ENCODE results near the gene PRIMPOL. TPM values are rescaled to one million over a fixed set of nuclear protein-coding genes. Genes with fewer than 3 reads are reported as not detected.
"Not testable (repeated sequence)": the region's sequence is repeated elsewhere in the genome, so short reads cannot be mapped to it uniquely, and the experiment has no call there.

The PRIMPOL gene
- total and polyA plus RNA-seq, 2 experiments from 2014 or later = 18.5 to 30.1 TPM

GRCh38 chr4:184624972-184625554 lies 24.5 kb upstream of the PRIMPOL start:
- Histone ChIP-seq H3K27ac (no peak overlapping the region), H3K36me3 (peaks cover 14% of the 10 kb centered on the region), H3K4me1 (ENCODE audit: low read depth) (no peaks in the 10 kb centered on the region), H3K4me3 (no peak overlapping the region), H3K27me3 (no peaks in the 10 kb centered on the region), H3K9me3 (ENCODE audit: low read depth) (no peaks in the 10 kb centered on the region)
- DNase-seq (ENCODE audit: low read depth in 1 of 2, low spot score in 1 of 2) = no peak
- TF ChIP-seq CTCF (IDR thresholded peaks at IDR 0.05; ENCODE audit: low read depth, low read length) = no peak

GRCh38 chr4:184625783-184626596 lies 23.5 kb upstream of the PRIMPOL start:
- H3K9me3 ChIP-seq (ENCODE audit: low read depth); H3K4me3 ChIP-seq; H3K27me3 ChIP-seq; H3K27ac ChIP-seq; H3K4me1 ChIP-seq (ENCODE audit: low read depth); DNase-seq (ENCODE audit: low read depth in 1 of 2, low spot score in 1 of 2): not testable (repeated sequence)
- peaks cover 23% of the 10 kb centered on the region for H3K36me3 ChIP-seq

GRCh38 chr4:184628103-184628502 lies 21.4 kb upstream of the PRIMPOL start:
- no peak for DNase-seq (ENCODE audit: low read depth in 1 of 2, low spot score in 1 of 2)
- H3K4me1 ChIP-seq (ENCODE audit: low read depth) = no peaks in the 10 kb centered on the region
- no peak overlapping the region for H3K27ac ChIP-seq
- H3K36me3 ChIP-seq = peaks cover 36% of the 10 kb centered on the region
- H3K27me3 ChIP-seq = no peaks in the 10 kb centered on the region
- H3K9me3 ChIP-seq (ENCODE audit: low read depth) = no peaks in the 10 kb centered on the region
- H3K4me3 ChIP-seq = no peak overlapping the region
- TF ChIP-seq CTCF (IDR thresholded peaks at IDR 0.05; ENCODE audit: low read depth, low read length) = no peak

- TF ChIP-seq CTCF (IDR thresholded peaks at IDR 0.05; ENCODE audit: low read depth, low read length) = no peak
- peaks cover 52% of the 10 kb centered on the region for H3K36me3 ChIP-seq
- no peak for DNase-seq (ENCODE audit: low read depth in 1 of 2, low spot score in 1 of 2)
- no peak overlapping the region for H3K4me3 ChIP-seq
- H3K4me1 ChIP-seq (ENCODE audit: low read depth) = no peaks in the 10 kb centered on the region
- no peaks in the 10 kb centered on the region for H3K9me3 ChIP-seq (ENCODE audit: low read depth)
- H3K27ac ChIP-seq = no peak overlapping the region
- no peaks in the 10 kb centered on the region for H3K27me3 ChIP-seq
These were observed 16.7 kb upstream of the PRIMPOL start for GRCh38 chr4:184632842-184633241.

GRCh38 chr4:184635381-184635780 lies 14.2 kb upstream of the PRIMPOL start:
- no peak overlapping the region for H3K4me3 ChIP-seq
- no peaks in the 10 kb centered on the region for H3K27me3 ChIP-seq
- no peak for TF ChIP-seq CTCF (IDR thresholded peaks at IDR 0.05; ENCODE audit: low read depth, low read length)
- no peak overlapping the region for H3K27ac ChIP-seq
- DNase-seq (ENCODE audit: low read depth in 1 of 2, low spot score in 1 of 2) = peak in 1 of 2 donors; percentile 36
- no peaks in the 10 kb centered on the region for H3K9me3 ChIP-seq (ENCODE audit: low read depth)
- peaks cover 35% of the 10 kb centered on the region for H3K36me3 ChIP-seq
- H3K4me1 ChIP-seq (ENCODE audit: low read depth) = no peaks in the 10 kb centered on the region

GRCh38 chr4:184636144-184636543 lies 13.4 kb upstream of the PRIMPOL start:
- Histone ChIP-seq H3K27me3 (no peaks in the 10 kb centered on the region), H3K4me3 (no peak overlapping the region), H3K9me3 (ENCODE audit: low read depth) (no peaks in the 10 kb centered on the region), H3K4me1 (ENCODE audit: low read depth) (no peaks in the 10 kb centered on the region), H3K36me3 (peaks cover 28% of the 10 kb centered on the region), H3K27ac (no peak overlapping the region)
- no peak for TF ChIP-seq CTCF (IDR thresholded peaks at IDR 0.05; ENCODE audit: low read depth, low read length)
- DNase-seq (ENCODE audit: low read depth in 1 of 2, low spot score in 1 of 2) = no peak

Data from cardiac muscle cell (in vitro differentiated cells and primary cell).